RWPE1 (cell line): ENCODE data around the gene NOS1AP.

Experiments used
- CTCF ChIA-PET: fragments of 350-600 bp; sonication (Branson Sonifier 250); formaldehyde crosslinking; extraction: SDS; loops from one replicate; lab custom pipeline; 2021; lab: Yijun Ruan, JAX
- POLR2A ChIA-PET: fragments of 400-600 bp; formaldehyde crosslinking; extraction: SDS; loops from one replicate; lab custom pipeline; 2020; ENCODE audit warnings: antibody characterized with exemption; ENCODE audit not compliant: low non-redundant PET; lab: Yijun Ruan, JAX
- DNase-seq: peaks from one replicate; pipeline ENCODE4 v3.0.0; 2012; ENCODE audit warnings: low spot score
- H3K27ac ChIP-seq: fragments of 450-650 bp; 2 replicates; pipeline ENCODE4 v1.5.1; 2017
- CTCF ChIP-seq: fragments of 450-650 bp; conservative IDR thresholded peaks from 2 replicates; pipeline ENCODE4 v1.5.1; 2017; ENCODE audit warnings: low read depth, mild to moderate bottlenecking

The NOS1AP gene

DNA sequence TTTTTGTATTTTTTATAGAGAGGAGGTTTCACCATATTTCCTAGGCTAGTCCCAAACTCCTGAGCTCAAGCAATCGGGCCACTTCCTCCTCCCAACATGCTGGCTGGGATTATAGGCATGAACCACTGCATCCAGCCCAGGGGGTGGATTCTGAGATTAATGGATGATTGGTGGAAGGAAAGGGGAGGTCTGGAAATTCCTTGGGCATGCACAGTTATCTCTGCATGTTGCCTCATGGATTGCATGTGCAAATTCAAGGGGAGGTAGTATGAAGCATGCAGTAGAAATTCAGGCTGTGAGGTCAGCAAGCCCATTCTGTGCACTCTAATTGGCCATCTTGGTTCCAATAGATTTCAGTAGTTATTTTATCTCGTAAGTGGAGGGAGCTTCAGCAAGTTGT, 182.7 kb downstream of the NOS1AP start:
- ChIA-PET CTCF (no interaction called here), POLR2A (no interaction called here)
- no peak for TF ChIP-seq CTCF
- H3K27ac ChIP-seq = no peak overlapping the region
- DNase-seq = no peak

DNA sequence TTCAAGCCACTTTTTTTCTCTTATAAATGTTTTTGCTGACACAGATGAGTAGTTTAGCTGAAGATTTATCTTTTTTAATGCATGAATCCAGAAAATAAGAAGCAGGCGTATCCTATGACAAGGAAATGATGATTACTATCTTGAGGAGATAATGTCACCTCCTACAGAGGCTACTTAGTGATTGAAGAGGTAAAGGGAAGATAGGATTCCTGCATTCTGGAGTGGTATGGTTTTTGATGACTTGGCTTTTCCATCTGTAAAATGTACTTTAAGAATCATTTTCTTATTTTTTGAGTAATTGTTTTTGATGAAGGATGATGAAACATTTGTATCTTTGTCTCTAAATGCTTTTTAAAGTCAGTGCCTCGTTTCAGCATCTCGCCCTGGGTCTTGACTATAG, 184.3 kb downstream of the NOS1AP start:
- ChIA-PET CTCF (interaction anchor here (0.6 kb wide), 1 partner anchor 256 kb away, joined by 3 read pairs; no protein-coding TSS in a partner anchor), POLR2A (no interaction called here)
- no peak overlapping the region for H3K27ac ChIP-seq
- no peak for DNase-seq
- TF ChIP-seq CTCF = no peak

- no peak for DNase-seq
- H3K27ac ChIP-seq = no peak overlapping the region
- ChIA-PET CTCF (no interaction called here), POLR2A (no interaction called here)
- no peak for TF ChIP-seq CTCF
Measured at GRCh38 chr1:162256287-162256686, 186.8 kb downstream of the NOS1AP start.

DNA sequence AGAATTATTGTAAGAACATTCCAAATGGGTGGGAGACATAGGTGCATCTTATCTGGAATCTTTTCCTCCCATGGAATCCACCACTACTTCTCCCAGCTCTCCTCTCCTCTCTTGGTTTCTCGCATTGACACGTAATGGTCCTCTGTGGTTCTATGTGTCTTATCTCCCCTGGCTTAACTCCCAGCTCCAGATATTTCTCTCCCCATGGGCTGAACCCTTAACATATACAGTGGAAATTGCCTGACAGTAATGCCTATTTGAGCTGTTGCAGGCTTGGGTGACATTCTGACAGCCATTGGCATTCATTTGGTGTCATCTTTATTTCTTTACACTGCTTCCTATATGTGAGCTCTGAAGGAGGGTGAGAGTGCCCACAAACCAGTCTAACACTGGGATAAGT, 188.9 kb downstream of the NOS1AP start:
- H3K27ac ChIP-seq = no peak overlapping the region
- no peak for TF ChIP-seq CTCF
- ChIA-PET CTCF (no interaction called here), POLR2A (no interaction called here)
- DNase-seq = no peak

DNA sequence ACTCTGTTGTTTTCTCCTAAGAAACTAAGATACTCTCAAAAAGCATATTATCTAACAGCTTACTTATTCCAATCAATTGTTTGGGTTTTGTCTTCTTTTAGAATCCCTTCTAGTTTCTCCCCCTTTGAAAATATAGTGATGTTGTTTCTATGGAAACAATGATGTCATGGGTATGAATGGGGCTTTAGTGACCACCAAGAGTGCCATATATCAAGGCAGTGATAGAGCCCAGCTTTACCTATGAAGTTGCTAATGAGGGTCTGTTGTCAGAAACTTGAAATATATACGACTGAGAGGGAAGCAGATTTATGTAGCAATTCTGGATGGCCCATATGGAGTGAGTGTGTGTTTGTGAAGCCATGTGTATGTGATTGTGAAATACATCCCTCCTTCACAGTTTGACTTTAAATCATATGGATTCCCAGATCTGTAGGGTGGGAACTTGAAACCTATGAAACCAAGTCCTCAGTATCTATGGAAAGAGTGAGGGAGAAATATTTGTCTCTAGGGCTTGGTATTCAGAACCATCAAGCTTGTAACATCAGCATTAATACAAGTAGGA, 190.5 kb downstream of the NOS1AP start:
- ChIA-PET POLR2A (no interaction called here), CTCF (interaction anchor here (0.7 to 1.0 kb wide), 2 partner anchors 9 to 204 kb away, joined by 3 to 4 read pairs; no protein-coding TSS in a partner anchor)
- H3K27ac ChIP-seq = no peak overlapping the region
- no peak for DNase-seq
- TF ChIP-seq CTCF = no peak

DNA sequence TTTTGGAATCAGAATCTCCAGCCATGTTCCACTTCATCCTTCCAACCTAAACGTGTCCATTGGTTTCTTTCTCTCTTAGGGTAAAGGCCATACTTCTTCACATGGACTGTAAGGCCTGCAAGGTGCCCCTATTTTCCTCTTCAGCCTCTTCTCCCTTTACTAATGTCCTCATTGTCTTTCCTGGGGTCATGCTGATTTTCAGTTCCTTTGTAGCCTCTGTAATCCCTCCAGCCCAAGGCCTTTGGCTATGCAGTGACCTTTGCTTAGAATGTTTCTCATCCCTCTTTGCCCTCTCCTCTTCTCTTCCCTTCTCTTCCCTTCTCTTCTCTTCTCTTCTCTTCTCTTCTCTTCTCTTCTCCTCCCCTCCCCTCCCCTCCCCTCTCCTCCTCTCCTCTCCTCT, 194.6 kb downstream of the NOS1AP start:
- no peak overlapping the region for H3K27ac ChIP-seq
- ChIA-PET POLR2A (no interaction called here), CTCF (interaction anchor here (1.0 kb wide), 1 partner anchor 209 kb away, joined by 3 read pairs; no protein-coding TSS in a partner anchor)
- DNase-seq = no peak
- TF ChIP-seq CTCF = no peak
